ENCODE results near the gene PFAS.
"Not testable (repeated sequence)": the region's sequence is repeated elsewhere in the genome, so short reads cannot be mapped to it uniquely, and the experiment has no call there.

The PFAS gene

GRCh38 chr17:8248751-8249607, at the start of gene PFAS:
PFAS (plus strand) TSS chr17:8249289; CDS start chr17:8253938, 4,649 bp downstream.
- peak; percentile 95 to 96 for DNase-seq (ENCODE audit: low read depth in 2 of 2)

- no peak for DNase-seq (ENCODE audit: low read depth in 2 of 2)
These were observed 44.1 kb upstream of the PFAS start for GRCh38 chr17:8204761-8205555.

GRCh38 chr17:8206536-8206935, 42.6 kb upstream of the PFAS start:
- DNase-seq (ENCODE audit: low read depth in 2 of 2): no peak

GRCh38 chr17:8209907-8210760, 39.0 kb upstream of the PFAS start, which contains the start of gene AURKB:
AURKB (minus strand) TSS chr17:8210575; CDS start chr17:8210224, 351 bp downstream.
- peak; percentile 65 to 84 for DNase-seq (ENCODE audit: low read depth in 2 of 2)

GRCh38 chr17:8210761-8211458, 38.2 kb upstream of the PFAS start:
- no peak for DNase-seq (ENCODE audit: low read depth in 2 of 2)

GRCh38 chr17:8212312-8213180, 36.5 kb upstream of the PFAS start:
- DNase-seq (ENCODE audit: low read depth in 2 of 2): no peak

GRCh38 chr17:8214000-8214399, 35.1 kb upstream of the PFAS start:
- not testable (repeated sequence) for DNase-seq (ENCODE audit: low read depth in 2 of 2)

GRCh38 chr17:8220783-8221662, 28.1 kb upstream of the PFAS start:
- peak; percentile 68 to 79 for DNase-seq (ENCODE audit: low read depth in 2 of 2)

GRCh38 chr17:8221663-8222379, 27.3 kb upstream of the PFAS start:
- peak; percentile 77 to 87 for DNase-seq (ENCODE audit: low read depth in 2 of 2)

- DNase-seq (ENCODE audit: low read depth in 2 of 2): no peak
These were observed 26.8 kb upstream of the PFAS start for GRCh38 chr17:8222380-8222629.

GRCh38 chr17:8222630-8223355, 26.3 kb upstream of the PFAS start:
- peak; percentile 81 to 85 for DNase-seq (ENCODE audit: low read depth in 2 of 2)

- DNase-seq (ENCODE audit: low read depth in 2 of 2): no peak
These were observed 25.5 kb upstream of the PFAS start for GRCh38 chr17:8223356-8224126.

- no peak for DNase-seq (ENCODE audit: low read depth in 2 of 2)
These were observed 23.9 kb upstream of the PFAS start for GRCh38 chr17:8224891-8225812.

- DNase-seq (ENCODE audit: low read depth in 2 of 2): peak in 1 of 2 donors; percentile 21
These were observed 23.1 kb upstream of the PFAS start for GRCh38 chr17:8225813-8226535.

GRCh38 chr17:8226536-8227237, 22.4 kb upstream of the PFAS start:
- DNase-seq (ENCODE audit: low read depth in 2 of 2): no peak
